Dermis blood vessel endothelial cell (primary cell): ENCODE data around the gene GABRG3. TPM values are rescaled to one million over a fixed set of nuclear protein-coding genes. Genes with fewer than 3 reads are reported as not detected.
"Not testable (repeated sequence)": the region's sequence is repeated elsewhere in the genome, so short reads cannot be mapped to it uniquely, and the experiment has no call there.

Experiments used
- DNase-seq: peaks from one replicate; pipeline ENCODE4 v3.0.0; 2010
- total RNA-seq: library from RNA; depleted of rRNA; stranded (reverse); fragments of >200 nt; gene quantifications from 2 replicates; pipeline ENCODE4 v1.2.3, GENCODE V29; 2014

GABRG3 gene
- total RNA-seq, 1 donor from 2014 or later, result not detected

DNA sequence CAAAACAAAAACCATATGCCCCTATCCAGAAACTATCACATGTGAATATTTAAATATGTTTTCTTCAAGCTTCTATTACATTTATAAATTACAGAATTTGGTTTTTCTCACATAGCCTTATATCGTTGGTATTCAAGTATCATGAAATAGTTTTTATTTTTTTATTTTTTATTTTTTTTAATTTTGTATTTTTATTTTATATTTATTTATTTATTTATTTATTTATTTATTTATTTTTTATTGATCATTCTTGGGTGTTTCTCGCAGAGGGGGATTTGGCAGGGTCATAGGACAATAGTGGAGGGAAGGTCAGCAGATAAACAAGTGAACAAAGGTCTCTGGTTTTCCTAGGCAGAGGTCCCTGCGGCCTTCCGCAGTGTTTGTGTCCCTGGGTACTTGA, 32.0 kb downstream of the GABRG3 start:
- DNase-seq, result not testable (repeated sequence)

DNA sequence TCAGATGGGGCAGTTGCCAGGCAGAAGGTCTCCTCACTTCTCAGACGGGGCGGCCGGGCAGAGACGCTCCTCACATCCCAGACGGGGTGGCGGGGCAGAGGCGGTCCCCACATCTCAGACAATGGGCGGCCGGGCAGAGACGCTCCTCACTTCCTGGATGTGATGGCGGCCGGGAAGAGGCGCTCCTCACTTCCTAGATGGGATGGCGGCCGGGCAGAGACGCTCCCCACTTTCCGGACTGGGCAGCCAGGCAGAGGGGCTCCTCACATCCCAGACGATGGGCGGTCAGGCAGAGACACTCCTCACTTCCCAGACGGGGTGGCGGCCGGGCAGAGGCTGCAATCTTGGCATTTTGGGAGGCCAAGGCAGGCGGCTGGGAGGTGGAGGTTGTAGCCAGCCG, 33.2 kb downstream of the GABRG3 start:
- not testable (repeated sequence) for DNase-seq

DNA sequence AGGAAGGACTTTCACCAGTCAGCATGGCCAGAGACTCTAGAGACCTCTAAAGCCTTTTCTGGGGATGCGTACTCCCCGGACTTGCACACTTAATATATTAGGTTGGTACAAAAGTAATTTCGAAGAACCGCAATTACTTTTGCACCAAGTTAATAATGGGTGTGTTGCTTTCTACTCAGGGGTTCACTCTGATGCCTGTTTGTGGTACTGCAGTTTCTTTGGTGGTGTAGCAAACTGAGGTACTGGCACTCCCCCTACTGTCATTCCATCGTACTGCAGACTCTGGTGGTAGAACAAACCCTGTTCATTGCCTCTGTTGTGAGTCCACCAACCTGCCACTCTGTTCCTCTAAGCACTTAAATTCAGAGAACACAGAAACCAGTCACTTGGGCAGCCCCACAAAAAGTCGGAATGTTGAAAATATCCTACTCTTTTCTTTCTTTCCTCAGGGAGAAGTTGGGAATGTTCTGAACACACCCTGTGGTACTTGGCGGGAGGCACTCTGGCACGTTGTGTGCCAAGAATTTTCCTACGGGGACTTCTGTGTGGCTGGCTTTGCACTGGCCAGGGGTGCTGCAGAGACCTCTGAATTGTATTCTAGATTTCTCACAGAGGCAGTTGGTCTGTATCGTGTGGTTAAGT, 46.3 kb downstream of the GABRG3 start:
- peak; percentile 48 for DNase-seq

DNA sequence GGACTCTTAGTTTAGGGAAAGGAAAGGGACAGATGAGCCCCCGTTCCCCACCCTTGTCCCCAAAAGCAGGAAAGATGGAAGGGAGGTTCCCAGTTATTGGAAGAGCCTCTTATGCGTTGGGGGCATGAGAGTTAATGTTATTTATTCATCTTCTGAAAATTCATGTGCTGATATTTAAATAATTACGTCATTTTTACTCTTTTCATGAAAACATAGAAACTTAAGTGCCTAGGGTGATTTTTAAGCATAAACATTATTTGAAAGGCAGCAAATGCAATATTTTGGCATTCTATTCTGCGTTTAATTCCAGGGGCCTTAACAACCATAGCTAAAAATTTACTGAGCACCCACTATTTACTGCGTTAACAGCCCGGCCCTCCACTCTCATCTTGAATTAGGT, 48.7 kb downstream of the GABRG3 start:
- DNase-seq, result no peak

DNA sequence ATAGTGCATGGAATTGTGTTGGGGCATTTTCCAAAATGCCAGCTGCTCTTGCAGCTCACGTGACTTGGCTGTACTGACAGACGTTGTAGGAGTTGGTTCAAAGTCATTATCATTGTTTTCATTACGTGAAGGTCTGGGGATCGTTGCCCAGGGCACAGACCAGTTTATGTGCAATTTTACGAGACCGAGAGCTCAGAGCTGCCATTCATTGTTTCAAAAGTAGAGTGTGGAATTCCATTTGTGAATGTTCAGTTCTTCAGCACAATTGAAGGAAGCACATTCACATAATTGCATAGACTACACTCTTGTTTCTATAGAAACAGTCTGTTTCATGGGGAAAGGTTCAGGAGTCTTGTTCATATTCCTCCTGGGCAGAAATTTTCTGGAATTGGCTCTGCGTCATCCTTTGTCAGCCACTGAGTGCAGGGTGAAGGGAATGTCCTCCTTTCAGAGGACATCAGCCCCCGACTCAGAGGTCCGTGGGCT, 54.5 kb downstream of the GABRG3 start:
- DNase-seq, result no peak

DNA sequence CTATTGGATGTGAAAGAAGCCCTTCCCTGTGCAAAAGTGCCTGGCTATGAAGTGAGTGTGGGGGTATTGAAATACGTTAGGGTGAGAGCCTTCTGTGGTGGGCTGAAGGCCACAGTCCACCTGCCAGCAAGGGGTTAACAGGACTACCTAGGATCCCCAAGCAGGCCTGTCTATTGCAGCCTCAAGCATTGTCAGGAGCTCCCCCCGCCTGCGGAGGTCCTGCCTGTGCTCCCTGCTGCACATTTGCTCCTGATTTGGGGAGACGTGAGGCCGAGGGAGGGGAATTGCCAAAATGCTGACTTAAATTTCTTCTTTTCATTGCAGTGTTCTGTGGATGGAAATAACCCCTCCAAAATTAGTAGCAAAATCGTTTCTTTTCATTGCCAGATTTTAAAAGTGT, 56.2 kb downstream of the GABRG3 start:
- no peak for DNase-seq

DNA sequence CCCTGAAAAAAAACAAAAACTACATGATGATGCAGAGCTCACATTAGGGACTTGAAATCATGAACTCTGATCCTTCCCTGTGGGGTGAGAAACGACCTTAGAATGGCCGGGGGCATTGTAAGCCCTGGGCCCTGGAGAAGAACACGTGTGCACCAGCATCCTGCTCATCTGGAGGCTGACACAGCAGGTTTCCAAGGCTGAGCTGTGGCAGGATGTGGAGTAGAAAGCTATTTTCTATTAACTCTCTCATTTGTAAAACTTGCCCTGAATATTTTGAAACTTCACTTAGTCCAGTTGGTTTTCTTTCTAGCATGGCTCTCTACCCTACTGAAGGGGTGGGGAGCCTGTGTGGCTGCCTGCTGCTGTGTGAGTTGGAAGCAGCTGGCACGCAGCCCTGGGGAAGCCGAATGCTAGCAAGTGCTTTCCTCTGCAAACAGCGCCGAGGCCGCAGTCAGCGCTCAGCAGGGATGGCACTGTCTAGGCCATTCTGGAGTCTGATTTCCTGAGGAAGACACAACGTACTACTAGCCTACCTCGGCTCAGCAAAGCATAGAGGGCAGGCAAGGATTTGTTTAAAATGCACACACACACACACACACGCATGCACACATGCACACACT, 58.0 kb downstream of the GABRG3 start:
- no peak for DNase-seq

DNA sequence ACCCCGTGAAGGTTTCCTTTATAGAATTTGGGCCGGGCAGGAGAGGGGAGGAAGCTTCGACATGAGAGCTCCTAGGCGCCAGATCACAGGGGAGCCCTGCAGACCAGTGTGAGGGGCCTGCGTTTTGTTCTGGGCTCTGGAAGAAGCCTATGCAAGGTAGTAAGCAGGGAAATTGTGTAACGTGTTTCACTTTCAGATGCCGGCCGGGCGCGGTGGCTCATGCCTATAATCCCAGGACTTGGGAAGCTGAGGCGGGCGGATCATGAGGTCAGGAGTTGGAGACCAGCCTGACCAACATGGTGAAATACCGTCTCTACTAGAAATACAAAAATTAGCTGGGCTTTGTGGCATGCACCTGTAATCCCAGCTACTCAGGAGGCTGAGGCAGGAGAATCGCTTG, 65.2 kb downstream of the GABRG3 start:
- no peak for DNase-seq

DNA sequence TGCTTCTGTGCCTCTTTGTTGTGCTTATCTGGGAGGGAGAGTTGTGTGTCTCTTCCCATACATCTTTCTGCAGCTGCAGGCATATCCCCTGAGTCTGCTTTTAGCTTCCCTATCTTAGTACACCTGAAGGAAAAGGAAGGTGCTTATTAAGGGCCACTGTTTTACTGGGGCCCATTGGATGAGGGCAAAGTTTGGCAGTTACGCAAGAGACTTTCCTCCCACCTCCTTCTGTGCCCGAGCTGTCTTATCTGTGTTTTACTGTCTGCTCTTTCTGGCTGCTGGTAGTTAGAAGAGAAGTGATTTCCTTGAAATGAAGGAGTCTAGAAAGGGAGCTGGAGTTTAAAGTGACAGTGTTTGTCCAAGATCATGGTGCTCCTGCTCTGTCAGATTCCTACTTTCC, 66.5 kb downstream of the GABRG3 start:
- DNase-seq, result no peak

DNA sequence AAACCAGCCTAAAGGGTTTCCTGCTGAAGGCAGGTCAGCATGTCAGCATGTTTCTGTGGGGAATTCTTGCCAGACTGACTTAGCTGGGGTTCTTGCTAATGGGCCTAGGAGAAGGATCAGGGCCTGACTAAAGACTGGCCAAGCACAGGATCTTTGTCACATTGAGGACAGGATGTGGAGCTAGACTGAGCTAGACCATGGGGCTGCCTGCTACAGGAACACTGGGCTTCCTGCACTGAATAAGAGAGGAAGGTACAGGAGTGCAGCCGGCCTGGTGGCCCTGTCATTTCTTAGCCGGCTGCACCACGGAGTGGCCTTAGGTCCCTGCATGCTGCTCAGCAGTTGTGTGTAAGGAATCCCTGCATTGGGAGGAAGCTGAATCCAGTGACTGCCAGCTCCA, 68.2 kb downstream of the GABRG3 start:
- DNase-seq, result no peak

DNA sequence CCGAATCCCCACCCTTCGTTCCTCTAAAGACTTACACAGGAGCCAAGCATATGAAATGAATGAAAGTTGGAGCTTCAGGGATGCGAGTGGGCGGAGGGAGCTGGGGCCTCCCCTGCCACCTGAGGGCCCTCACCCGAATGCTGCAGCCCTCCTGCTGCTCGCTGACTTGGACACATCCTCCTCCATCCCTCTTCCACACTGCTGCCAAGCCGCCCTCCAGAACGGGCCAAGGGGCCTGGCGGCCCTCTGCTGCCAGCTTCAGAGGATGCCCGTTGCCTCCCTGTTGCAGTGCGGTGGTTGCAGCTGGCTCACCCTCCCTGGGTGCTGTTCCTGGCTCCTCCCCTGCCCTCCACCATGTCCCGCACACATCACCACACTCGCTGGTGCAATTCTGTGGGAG, 71.2 kb downstream of the GABRG3 start:
- DNase-seq, result no peak

DNA sequence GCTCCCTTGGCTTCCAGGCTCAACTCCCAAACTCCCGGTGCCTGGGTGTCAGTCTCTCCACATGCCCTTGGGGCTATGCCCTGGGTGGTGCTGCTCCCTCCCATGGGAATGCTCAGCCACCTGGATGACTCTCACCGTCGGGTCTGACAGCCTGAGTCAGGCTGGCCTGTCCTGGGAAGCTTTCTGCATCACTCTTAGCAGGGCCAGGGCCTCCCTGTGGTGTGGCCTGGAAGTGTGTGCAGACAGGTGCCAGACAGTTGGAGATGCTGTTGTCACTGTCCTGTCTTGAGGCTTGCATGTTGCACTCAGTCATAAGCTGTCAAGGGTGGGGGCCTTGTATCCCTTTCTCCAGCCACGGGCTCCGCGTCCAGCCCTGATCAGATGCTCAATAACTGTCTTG, 71.7 kb downstream of the GABRG3 start:
- DNase-seq, result no peak

DNA sequence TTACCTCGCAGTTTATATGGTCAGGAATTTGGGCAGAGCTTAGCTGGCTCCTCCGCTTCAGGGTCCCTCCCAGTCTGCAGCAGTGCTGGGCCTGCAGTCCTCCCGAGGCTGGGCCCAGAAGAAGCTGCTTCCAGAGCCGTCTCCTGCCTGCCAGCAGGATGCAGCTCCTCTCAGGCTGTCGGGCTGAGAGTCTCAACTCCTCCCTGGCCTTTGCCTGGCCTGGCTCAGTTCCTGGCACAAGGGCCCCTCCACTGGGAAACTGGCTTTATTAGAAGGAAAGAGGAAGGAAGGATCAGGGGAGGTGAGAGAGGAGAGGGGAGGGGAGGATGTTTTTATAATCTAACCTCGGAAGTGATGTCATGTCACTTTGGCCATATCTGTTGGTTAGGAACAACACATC, 72.8 kb downstream of the GABRG3 start:
- no peak for DNase-seq

DNA sequence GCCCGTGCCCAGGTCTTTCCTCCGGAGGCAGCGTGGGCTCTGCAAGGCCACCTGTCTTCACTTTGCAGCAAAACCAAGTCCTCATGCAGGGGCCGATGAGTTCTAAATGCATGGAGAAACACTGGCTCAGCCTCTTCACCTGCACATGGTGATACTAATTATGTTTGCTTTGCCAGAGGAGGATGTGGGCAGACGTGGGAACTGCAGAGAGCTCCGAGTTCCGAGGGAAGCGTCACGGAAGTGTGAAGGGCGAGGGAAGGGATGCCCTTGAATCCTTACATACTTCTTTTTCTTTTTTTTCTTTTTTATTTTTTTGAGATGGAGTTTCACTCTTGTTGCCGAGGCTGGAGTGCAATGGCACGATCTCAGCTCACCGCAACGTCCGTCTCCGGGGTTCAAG, 74.8 kb downstream of the GABRG3 start:
- no peak for DNase-seq

DNA sequence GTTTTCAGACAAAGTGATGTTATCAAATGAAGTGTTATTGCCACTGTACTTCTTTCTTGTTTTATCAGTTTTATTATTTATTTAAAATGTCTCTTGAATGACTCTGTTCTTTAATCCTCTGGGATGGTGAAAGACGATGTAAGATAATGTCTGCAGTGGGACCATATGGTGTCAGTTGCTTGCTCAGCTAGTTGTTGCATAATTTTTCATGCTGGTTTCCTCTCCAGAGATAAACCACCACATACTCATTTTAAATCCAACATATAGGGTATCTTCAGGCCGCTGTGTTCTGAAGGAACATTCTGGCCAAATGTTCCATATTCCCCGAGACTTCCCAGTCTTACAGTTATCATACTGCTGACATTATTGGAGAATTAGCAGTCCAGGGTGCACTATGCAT, 75.9 kb downstream of the GABRG3 start:
- no peak for DNase-seq

DNA sequence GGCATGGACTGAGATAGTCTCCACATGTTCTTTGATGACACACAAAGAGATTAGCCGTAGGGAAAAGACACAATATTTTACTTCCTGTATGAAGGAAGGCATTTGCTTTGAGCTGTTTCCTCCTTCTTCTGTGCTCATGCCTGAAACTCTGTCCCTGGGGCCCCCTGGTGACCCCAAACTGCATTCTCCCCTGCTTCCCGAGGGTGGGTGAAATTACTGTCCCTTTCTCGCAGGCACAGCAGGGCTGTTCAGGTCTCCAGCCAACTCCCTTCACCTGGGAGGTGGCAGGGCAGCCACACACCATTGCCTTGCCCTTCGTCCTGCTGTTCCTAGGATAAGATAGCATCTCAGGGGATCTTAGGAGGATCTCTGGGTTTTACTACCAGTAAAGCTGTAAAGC, 79.2 kb downstream of the GABRG3 start:
- DNase-seq, result no peak

DNA sequence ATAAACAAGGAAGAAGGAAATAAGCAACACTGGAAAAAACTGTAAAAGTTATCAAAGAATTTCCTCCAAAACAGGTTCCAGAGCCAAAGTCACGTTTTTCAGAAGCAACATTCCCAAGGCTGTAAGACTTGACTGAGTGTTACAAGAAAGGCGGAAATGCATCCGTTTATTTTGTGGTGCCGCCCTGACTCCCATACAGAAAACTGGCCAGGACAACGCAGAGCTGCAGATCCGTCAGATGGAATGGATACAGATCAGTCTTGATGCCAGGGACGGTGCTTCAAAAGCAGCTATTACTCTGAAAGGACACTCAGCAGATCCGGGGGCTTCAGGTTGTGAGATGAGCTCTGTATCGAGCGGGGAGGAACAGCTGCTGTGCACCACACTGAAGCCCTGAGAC, 83.4 kb downstream of the GABRG3 start:
- no peak for DNase-seq

DNA sequence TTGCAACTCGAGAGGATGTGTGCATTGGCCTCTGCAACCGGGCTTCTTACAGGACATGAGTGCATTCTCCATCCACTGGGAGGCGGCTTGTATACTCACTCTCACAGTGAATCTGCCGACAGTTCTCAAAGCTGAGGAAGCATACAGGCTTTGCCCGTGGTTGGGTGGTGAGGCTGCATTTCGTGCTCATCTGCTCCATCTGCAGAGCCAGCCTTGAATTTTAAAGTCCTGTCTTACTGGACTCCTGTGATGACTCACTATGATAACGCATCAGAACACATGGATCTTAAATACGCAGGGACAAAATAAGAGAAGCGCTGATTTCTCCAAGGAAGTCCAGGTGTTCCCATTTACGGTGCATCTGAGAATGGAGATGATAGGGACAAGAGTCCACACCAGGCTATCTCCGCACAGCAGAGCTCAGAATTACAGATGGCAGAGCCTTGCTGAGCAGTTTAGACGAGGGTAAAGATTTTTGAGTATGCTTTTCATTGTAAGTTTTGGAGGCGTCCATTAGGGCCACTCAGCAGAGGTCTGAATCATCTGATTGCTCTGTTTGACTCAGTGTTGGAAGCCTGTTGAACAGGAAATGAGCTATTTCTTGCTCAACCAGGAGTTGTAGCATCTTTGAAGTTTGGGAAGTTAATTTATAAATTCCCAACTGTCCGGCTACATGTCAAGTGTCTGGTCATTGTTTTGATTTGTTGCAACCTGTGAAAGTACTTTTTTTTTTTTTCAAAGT, 87.1 kb downstream of the GABRG3 start:
- no peak for DNase-seq

DNA sequence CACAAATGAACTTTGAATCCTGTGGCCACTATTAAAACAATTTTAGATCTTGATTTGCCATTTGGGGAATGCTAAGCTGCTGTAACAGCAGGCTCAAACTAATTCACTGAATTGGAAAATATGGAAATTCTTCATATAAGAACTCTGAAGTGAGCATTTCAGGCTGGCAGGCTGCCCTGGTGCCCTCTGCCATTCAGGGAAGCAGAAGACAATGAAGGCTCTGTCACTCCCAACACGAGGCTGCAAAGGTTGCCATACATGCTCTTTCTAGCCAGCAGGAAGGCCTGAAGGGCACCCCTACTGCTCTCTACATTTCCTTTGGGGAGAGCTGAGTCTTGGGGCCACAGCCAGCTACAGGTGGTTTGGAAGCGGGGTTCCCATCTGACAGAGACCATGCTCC, 88.0 kb downstream of the GABRG3 start:
- no peak for DNase-seq

DNA sequence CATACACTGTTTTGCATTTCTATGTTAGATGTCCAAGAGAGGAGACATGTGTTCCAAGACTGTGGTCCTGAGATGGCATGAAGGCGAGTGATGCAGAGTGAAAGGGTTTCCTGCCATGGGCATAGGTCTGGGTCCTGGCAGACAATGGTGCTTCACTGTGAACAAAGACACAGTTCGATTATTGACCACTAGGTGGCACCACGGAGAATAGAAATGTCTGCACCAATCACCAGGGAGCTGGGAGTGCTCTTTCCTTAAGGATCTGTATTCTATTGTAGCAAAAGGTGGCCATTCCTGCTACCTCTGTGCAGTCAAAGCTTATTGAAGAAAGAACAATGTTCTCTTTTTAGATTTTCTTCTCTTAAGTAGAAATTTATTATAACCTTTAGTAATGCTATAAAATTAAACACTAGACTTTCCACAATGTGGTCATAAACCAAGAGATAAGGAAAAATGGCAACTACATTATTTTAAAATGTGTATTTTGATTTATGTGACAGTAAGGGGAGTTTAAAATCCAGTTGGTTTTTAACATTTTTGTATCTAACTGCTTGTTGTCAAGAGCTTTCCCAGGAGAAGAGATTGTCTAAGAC, 88.7 kb downstream of the GABRG3 start:
- peak; percentile 28 for DNase-seq

DNA sequence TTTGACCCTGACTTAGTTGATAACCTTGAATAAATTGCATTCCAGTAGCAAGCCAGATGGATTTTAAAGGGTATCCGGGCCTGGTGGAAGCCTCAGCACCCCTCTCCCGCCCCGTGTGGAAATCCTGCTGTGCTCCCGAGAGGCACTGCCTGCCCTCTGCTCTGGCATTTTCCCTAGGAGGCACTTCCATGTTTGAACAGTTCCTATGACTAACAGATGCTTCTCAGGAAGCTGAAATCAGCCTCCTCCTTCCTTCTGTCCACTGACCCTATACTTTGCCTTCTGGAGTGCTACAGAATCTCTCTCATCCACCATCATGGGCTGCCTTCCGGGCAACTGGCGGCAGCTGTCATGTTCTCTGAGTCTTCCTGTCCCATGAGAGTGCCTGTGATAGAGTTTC, 90.8 kb downstream of the GABRG3 start:
- no peak for DNase-seq

DNA sequence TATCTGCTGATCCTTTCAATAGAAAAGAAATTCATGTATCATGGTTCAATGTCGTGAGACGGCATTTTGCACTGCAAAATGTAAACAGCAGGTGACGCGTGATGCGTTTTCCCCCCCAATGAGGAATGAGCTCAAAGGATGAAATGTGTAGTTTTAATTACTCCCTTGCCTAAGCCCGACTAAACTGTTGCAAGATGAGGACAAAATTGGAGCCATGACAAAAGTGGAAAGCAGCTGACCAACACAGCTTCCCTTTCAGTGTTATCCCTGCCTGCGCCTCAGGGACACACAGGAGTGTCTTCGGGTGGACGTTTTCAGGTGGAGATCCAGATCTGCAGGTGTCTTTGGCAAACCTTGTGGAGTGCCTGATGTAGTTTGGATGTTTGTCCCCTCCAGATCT, 92.0 kb downstream of the GABRG3 start:
- DNase-seq, result no peak

DNA sequence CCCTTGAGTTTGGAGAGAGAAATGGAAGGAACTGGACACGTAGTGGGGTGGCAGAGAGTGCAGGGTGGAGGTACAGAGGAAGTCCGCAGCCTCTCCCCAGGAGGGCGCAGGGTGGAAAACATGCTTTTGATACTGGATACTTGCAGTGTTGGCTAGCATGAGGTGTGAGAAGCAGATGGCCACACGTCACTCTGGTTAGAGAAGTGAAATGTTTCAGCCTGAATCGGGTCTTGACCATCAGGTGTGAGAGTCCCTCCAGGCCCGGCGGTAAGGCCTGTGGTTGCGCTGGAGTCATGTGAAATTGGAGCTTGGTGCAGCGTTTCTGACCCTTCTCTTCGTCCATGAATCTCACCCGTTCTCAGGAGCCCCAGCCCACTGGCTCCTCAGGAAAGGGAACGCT, 93.1 kb downstream of the GABRG3 start:
- no peak for DNase-seq

DNA sequence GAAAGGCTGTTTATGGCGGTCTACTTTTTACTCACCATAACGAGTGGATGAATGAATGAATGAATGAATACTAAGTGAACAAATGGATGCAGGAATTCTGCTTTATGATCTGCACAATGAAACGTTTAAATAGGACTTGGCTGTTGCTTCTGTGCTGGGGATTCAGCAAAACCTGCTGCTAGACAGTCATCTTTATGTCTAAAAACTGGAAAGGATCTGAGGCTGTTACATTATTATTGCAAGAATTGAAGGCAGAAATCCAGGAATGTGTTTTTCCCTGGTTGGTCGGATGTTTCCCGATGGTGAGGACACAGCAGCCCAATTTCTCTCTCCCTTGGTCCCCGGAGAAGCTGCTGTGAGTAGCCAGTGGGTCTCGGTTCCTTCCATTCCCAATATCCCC, 94.2 kb downstream of the GABRG3 start:
- no peak for DNase-seq
